Mesendoderm (in vitro differentiated cells): ENCODE data around the gene DDIT4.

ENCODE experiments used
- DNase-seq: peaks from one replicate; pipeline ENCODE4 v3.0.0; 2013
- H2AK5ac ChIP-seq: 2 replicates; pipeline ENCODE4 v1.6.1; 2013; ENCODE audit warnings: low read length, inconsistent platforms
- H2BK120ac ChIP-seq: 2 replicates; pipeline ENCODE4 v1.6.1; 2013; ENCODE audit warnings: low read depth, mild to moderate bottlenecking, low read length, moderate library complexity, mixed read lengths
- H2BK15ac ChIP-seq: replicated peaks from 2 replicates; pipeline ENCODE4 v1.6.1; 2013; ENCODE audit warnings: low read depth, mild to moderate bottlenecking, moderate library complexity
- H2BK5ac ChIP-seq: 2 replicates; pipeline ENCODE4 v1.6.1; 2013; ENCODE audit warnings: low read length, inconsistent platforms
- H3K18ac ChIP-seq: 2 replicates; pipeline ENCODE4 v1.6.1; 2013; ENCODE audit warnings: mild to moderate bottlenecking, low read length, mixed read lengths
- H3K23ac ChIP-seq: one replicate; pipeline ENCODE4 v1.6.1; 2013; ENCODE audit warnings: low read length
- H3K27ac ChIP-seq: 2 replicates; pipeline ENCODE4 v1.5.1; 2013; ENCODE audit warnings: low read depth, mild to moderate bottlenecking, inconsistent platforms, low read length, moderate library complexity
- H3K27me3 ChIP-seq: 2 replicates; pipeline ENCODE4 v1.6.1; 2013; ENCODE audit warnings: low read length, control low read depth, mild to moderate bottlenecking, inconsistent platforms; ENCODE audit not compliant: insufficient read depth, poor library complexity
- H3K36me3 ChIP-seq: 2 replicates; pipeline ENCODE4 v1.6.1; 2013; ENCODE audit warnings: low read length, inconsistent platforms; ENCODE audit not compliant: control insufficient read depth, insufficient read depth
- H3K4ac ChIP-seq: one replicate; pipeline ENCODE4 v1.6.1; 2013; ENCODE audit warnings: low read depth, mild to moderate bottlenecking, low read length, moderate library complexity
- H3K4me1 ChIP-seq: 2 replicates; pipeline ENCODE4 v1.6.1; 2013; ENCODE audit warnings: low read depth, low read length, inconsistent platforms; ENCODE audit not compliant: control insufficient read depth
- H3K4me2 ChIP-seq: 2 replicates; pipeline ENCODE4 v1.6.1; 2013; ENCODE audit warnings: low read length
- H3K4me3 ChIP-seq: 2 replicates; pipeline ENCODE4 v1.5.1; 2013; ENCODE audit warnings: mild to moderate bottlenecking, low read length
- H3K56ac ChIP-seq: one replicate; pipeline ENCODE4 v1.6.1; 2013; ENCODE audit warnings: low read length
- H3K79me1 ChIP-seq: 2 replicates; pipeline ENCODE4 v1.6.1; 2013; ENCODE audit warnings: low read length, inconsistent platforms
- H3K79me2 ChIP-seq: 2 replicates; pipeline ENCODE4 v1.6.1; 2013; ENCODE audit warnings: mild to moderate bottlenecking, low read length; ENCODE audit not compliant: control insufficient read depth, insufficient read depth
- H3K9ac ChIP-seq: 2 replicates; pipeline ENCODE4 v1.6.1; 2013; ENCODE audit warnings: low read length, inconsistent platforms
- H4K5ac ChIP-seq: one replicate; pipeline ENCODE4 v1.6.1; 2013; ENCODE audit warnings: low read length
- H4K8ac ChIP-seq: one replicate; pipeline ENCODE4 v1.6.1; 2013; ENCODE audit warnings: low read depth, mild to moderate bottlenecking, control low read depth, low read length, moderate library complexity
- WGBS: extraction: QIAGEN DNeasy Blood & Tissue Kit; methylation state at CpG from one replicate; pipeline ENCODE4 v1.1.7; 2013; ENCODE audit warnings: low lambda C conversion rate, missing lambda C conversion rate; ENCODE audit not compliant: insufficient coverage; ENCODE audit errors: extremely low coverage; 5-methylcytosine and 5-hydroxymethylcytosine counted together

Gene DDIT4

GRCh38 chr10:72308320-72308987 lies 34.7 kb downstream of the DDIT4 start:
- H3K4me2 ChIP-seq: no peak overlapping the region
- H3K79me2 ChIP-seq: no peaks in the 10 kb centered on the region
- H3K36me3 ChIP-seq: no peaks in the 10 kb centered on the region
- no peak overlapping the region for H2BK5ac ChIP-seq
- no peak overlapping the region for H2AK5ac ChIP-seq
- no peaks in the 10 kb centered on the region for H3K4me1 ChIP-seq
- no peak overlapping the region for H3K9ac ChIP-seq
- H3K56ac ChIP-seq: peak overlapping the region; percentile 49
- H3K18ac ChIP-seq: no peak overlapping the region
- DNase-seq: no peak
- H2BK15ac ChIP-seq: no peak overlapping the region
- H3K4me3 ChIP-seq: no peak overlapping the region
- no peak overlapping the region for H3K27ac ChIP-seq
- H4K8ac ChIP-seq: no peak overlapping the region
- no peak overlapping the region for H3K23ac ChIP-seq
- no peak overlapping the region for H2BK120ac ChIP-seq
- no peaks in the 10 kb centered on the region for H3K27me3 ChIP-seq
- no peak overlapping the region for H3K4ac ChIP-seq
- no peaks in the 10 kb centered on the region for H3K79me1 ChIP-seq
- WGBS: no CpG with 5 or more reads among the region's 7 CpGs
- H4K5ac ChIP-seq: no peak overlapping the region

- Histone ChIP-seq H4K8ac (no peak overlapping the region), H3K27ac (no peak overlapping the region), H2AK5ac (no peak overlapping the region), H3K9ac (no peak overlapping the region), H3K4me1 (no peaks in the 10 kb centered on the region), H3K4me3 (no peak overlapping the region), H3K36me3 (no peaks in the 10 kb centered on the region), H3K79me2 (no peaks in the 10 kb centered on the region), H3K18ac (no peak overlapping the region), H3K27me3 (no peaks in the 10 kb centered on the region), H4K5ac (no peak overlapping the region), H2BK5ac (no peak overlapping the region), H3K4me2 (no peak overlapping the region), H3K23ac (no peak overlapping the region), H3K56ac (peak overlapping the region; percentile 73), H2BK120ac (no peak overlapping the region), H2BK15ac (no peak overlapping the region), H3K4ac (no peak overlapping the region), H3K79me1 (no peaks in the 10 kb centered on the region)
- WGBS: no CpG with 5 or more reads among the region's 21 CpGs
- no peak for DNase-seq
These were observed 35.8 kb downstream of the DDIT4 start for GRCh38 chr10:72309290-72310240.

GRCh38 chr10:72310241-72310633 lies 36.5 kb downstream of the DDIT4 start:
- H3K4me2 ChIP-seq: no peak overlapping the region
- WGBS: no CpG with 5 or more reads among the region's 11 CpGs
- no peak overlapping the region for H4K8ac ChIP-seq
- H3K56ac ChIP-seq: peak overlapping the region; percentile 73
- H2AK5ac ChIP-seq: no peak overlapping the region
- no peaks in the 10 kb centered on the region for H3K79me1 ChIP-seq
- H3K4ac ChIP-seq: no peak overlapping the region
- H3K23ac ChIP-seq: no peak overlapping the region
- no peaks in the 10 kb centered on the region for H3K36me3 ChIP-seq
- no peak overlapping the region for H3K27ac ChIP-seq
- no peak overlapping the region for H3K9ac ChIP-seq
- no peak overlapping the region for H3K18ac ChIP-seq
- H2BK120ac ChIP-seq: no peak overlapping the region
- H3K4me1 ChIP-seq: no peaks in the 10 kb centered on the region
- H2BK15ac ChIP-seq: no peak overlapping the region
- no peak overlapping the region for H3K4me3 ChIP-seq
- H4K5ac ChIP-seq: no peak overlapping the region
- no peaks in the 10 kb centered on the region for H3K27me3 ChIP-seq
- H2BK5ac ChIP-seq: no peak overlapping the region
- H3K79me2 ChIP-seq: no peaks in the 10 kb centered on the region
- DNase-seq: peak; percentile 57

GRCh38 chr10:72310636-72311035 lies 36.9 kb downstream of the DDIT4 start:
- Histone ChIP-seq H3K36me3 (no peaks in the 10 kb centered on the region), H3K79me1 (no peaks in the 10 kb centered on the region), H3K4me2 (no peak overlapping the region), H3K23ac (no peak overlapping the region), H2BK15ac (no peak overlapping the region), H2BK120ac (no peak overlapping the region), H3K56ac (peak overlapping the region; percentile 6), H3K4ac (no peak overlapping the region), H3K4me1 (no peaks in the 10 kb centered on the region), H3K79me2 (no peaks in the 10 kb centered on the region), H2BK5ac (no peak overlapping the region), H3K18ac (no peak overlapping the region), H3K4me3 (no peak overlapping the region), H2AK5ac (no peak overlapping the region), H4K8ac (no peak overlapping the region), H3K27ac (no peak overlapping the region), H4K5ac (no peak overlapping the region), H3K27me3 (no peaks in the 10 kb centered on the region), H3K9ac (no peak overlapping the region)
- no peak for DNase-seq
- no CpG with 5 or more reads among the region's 4 CpGs for WGBS

GRCh38 chr10:72311667-72312066 lies 37.9 kb downstream of the DDIT4 start:
- no peak overlapping the region for H3K23ac ChIP-seq
- H3K56ac ChIP-seq: no peak overlapping the region
- H3K18ac ChIP-seq: no peak overlapping the region
- DNase-seq: no peak
- H3K27me3 ChIP-seq: no peaks in the 10 kb centered on the region
- no peak overlapping the region for H2BK5ac ChIP-seq
- H2BK15ac ChIP-seq: no peak overlapping the region
- no peak overlapping the region for H3K4ac ChIP-seq
- H3K79me2 ChIP-seq: no peaks in the 10 kb centered on the region
- no peak overlapping the region for H2AK5ac ChIP-seq
- no peak overlapping the region for H2BK120ac ChIP-seq
- no peak overlapping the region for H3K9ac ChIP-seq
- H3K4me1 ChIP-seq: no peaks in the 10 kb centered on the region
- H3K79me1 ChIP-seq: no peaks in the 10 kb centered on the region
- no peaks in the 10 kb centered on the region for H3K36me3 ChIP-seq
- H3K27ac ChIP-seq: no peak overlapping the region
- no peak overlapping the region for H3K4me2 ChIP-seq
- no peak overlapping the region for H4K5ac ChIP-seq
- no peak overlapping the region for H3K4me3 ChIP-seq
- no peak overlapping the region for H4K8ac ChIP-seq
- WGBS: no CpG with 5 or more reads among the region's 7 CpGs
